ENCODE measurements around the gene MAGEF1.

MAGEF1 gene

DNA sequence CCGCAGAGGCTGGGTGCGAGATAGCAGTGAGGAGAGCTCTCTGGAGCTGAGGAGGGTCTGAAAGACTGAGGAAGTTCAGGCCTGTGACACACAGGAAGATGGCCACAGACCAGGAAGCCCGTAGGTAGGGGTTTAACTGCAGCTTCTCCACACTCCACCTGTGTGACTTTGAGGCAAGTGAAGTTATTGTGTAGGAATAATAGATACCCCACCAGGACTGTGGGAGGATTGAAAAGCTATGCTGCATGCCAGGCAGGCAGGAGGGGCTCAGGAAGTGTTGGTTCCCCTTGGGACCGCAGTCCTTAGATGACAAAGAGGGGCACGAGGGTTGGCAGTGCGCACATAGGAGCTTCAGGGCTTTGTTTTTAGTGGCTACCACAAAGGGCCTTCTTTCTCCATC lies 50.9 kb downstream of the MAGEF1 start:
- Histone ChIP-seq H3K4me3 (ENCODE audit: extremely low read depth, insufficient read depth, low read length, poor library complexity, severe bottlenecking) (no peak overlapping the region), H3K36me3 (ENCODE audit: control insufficient read depth, insufficient read depth, low read length) (no peaks in the 10 kb centered on the region), H3K4me1 (ENCODE audit: control insufficient read depth, insufficient read depth, low read length, poor library complexity, severe bottlenecking) (peaks cover 35% of the 10 kb centered on the region), H3K27ac (ENCODE audit: low read depth, low read length, severe bottlenecking) (no peak overlapping the region), H3K9me3 (ENCODE audit: control insufficient read depth, low read length) (no peaks in the 10 kb centered on the region)
- 89 to 100% methylated on average over 1 to 5 of the region's 6 CpGs for WGBS, 2 experiments (ENCODE audit: insufficient coverage in 2 of 2)
